Stimulated activated CD8-positive, alpha-beta memory T cell treated with anti-CD3 and anti-CD28 coated beads, Interleukin-7, amount 100 ng/mL, for 4 hours (primary cell): ENCODE data around the gene HACD1.
A peak's percentile ranks its signal among the peaks of the same experiment; 100 is the strongest.
"Not testable (repeated sequence)": the region's sequence is repeated elsewhere in the genome, so short reads cannot be mapped to it uniquely, and the experiment has no call there.

ENCODE experiments used
- DNase-seq, 2 donors: peaks; one replicate each; pipeline ENCODE4 v3.0.0-alpha.2; 2020; ENCODE audit warnings: low read depth in 2 of 2

HACD1 gene

GRCh38 chr10:17643755-17644484 lies 26.7 kb upstream of the HACD1 start, which contains the start of gene STAM:
Gene STAM (plus strand): TSS chr10:17644151. CDS start chr10:17644340, 189 bp downstream.
- peak; percentile 81 to 87 for DNase-seq

- no peak for DNase-seq
Observed at GRCh38 chr10:17643339-17643754, 26.2 kb upstream of the HACD1 start.

- DNase-seq, result no peak
Observed at GRCh38 chr10:17640331-17640816, 23.2 kb upstream of the HACD1 start.

DNA sequence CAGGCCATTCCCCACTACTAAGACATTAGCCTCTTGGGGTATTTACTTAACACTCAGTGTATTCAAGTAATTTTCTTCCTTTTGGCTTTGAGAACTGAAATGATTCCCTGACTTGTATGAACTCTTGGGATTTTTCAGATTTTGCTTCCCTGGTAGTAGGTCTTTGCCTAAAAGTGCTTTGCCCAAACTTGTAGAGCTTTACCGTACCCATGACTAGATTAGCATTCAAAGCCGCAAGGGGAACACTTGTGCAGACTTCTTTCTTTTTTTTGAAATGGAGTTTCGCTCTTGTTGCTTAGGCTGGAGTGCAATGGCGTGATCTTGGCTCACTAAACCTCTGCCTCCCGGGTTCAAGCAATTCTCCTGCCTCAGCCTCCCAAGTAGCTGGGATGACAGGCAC lies 20.7 kb upstream of the HACD1 start:
- DNase-seq, result no peak

DNA sequence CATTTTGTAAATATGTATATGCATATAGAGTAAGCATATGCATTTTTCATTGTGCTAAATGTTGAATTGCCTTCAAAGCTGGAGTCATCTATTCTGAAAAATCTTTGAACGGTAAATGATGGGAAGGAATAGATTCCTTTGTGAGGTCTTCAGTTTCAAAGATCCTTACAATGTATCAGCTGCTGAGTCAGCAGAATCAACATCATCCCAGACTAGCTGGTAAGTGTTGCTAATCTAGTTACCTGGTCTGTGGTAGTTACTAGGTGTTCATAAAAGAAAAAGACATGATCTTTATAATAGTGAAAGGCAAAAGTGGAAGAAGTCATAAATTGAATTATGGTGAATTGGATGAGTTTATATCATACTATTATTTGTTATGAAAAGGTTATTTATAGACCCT lies 16.2 kb upstream of the HACD1 start:
- DNase-seq, result no peak

- DNase-seq, result not testable (repeated sequence)
Observed at GRCh38 chr10:17632590-17632989, 15.4 kb upstream of the HACD1 start.

DNA sequence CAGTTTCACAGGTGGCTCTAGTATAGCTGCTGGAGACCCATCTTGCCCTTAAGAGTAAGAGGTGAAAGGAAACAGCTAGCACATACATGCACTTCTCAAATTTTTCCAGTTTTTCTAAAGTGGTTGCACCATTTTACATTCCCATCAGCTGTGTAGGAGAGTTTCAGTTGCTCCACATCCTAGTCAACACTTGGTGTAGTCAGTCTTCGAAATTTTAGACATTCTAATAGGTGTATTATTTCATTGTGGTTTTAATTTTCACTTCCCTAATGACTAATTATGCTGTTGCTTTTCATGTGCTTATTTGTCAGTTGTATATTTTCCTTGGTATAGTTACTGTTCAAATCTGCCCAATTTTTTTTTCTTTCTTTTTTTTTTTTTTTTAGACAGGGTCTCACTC lies 9.5 kb upstream of the HACD1 start:
- DNase-seq, result no peak

- DNase-seq, result no peak
Observed at GRCh38 chr10:17624996-17625395, 7.8 kb upstream of the HACD1 start.

GRCh38 chr10:17622061-17622460 lies 4.9 kb upstream of the HACD1 start:
- DNase-seq, result no peak

- DNase-seq, result no peak
Observed at GRCh38 chr10:17616403-17617030, 657 bp downstream of the HACD1 start.

DNA sequence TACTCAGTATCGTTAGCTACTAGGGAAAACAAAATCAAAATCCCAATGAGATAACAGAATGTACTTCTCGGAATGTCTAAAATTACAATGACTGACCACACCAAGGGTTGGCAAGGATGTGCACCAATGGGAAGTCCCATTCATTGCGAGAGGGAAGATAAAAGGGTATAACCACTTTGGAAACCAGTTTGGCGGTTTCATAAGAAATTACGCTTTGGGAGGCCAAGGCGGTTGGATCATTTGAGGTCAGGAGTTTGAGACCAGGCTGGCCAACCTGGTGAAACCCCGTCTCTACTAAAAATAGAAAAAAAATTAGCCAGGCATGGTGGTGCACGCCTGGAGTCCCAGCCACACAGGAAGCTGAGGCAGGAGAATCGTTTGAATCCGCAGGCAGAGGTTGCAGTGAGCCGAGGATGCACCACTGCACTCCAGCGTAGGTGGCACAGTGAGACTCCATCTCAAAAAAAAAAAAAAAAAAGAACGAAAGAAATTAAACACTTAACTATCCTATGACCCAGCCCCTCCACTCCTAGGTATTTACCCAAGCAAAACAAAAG lies 7.6 kb downstream of the HACD1 start:
- DNase-seq, result no peak

GRCh38 chr10:17607603-17608332 lies 9.4 kb downstream of the HACD1 start:
- no peak for DNase-seq

GRCh38 chr10:17607060-17607459 lies 10.1 kb downstream of the HACD1 start:
- DNase-seq, result no peak

DNA sequence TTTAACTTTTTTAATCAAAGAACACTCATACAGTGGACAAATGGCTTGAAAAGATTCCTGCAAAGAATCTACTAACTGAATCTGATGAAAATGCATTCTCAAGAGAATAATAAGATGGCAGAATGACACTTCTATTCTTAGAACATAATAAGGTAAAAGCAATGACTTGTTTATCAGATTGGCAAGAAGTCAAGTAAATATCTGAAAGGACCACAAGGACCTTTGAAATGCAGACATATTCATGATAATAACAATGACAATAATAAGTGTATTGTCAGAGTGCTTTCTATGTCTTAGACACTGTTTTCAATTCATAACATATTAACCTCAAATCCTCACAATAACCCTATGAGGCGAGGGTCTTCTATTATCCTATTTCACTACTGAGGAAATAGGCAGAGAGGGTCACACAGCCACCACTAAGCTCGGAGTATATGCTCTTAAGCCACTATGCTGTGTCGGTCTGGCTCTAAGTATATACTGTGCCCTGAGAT lies 10.6 kb downstream of the HACD1 start:
- no peak for DNase-seq

DNA sequence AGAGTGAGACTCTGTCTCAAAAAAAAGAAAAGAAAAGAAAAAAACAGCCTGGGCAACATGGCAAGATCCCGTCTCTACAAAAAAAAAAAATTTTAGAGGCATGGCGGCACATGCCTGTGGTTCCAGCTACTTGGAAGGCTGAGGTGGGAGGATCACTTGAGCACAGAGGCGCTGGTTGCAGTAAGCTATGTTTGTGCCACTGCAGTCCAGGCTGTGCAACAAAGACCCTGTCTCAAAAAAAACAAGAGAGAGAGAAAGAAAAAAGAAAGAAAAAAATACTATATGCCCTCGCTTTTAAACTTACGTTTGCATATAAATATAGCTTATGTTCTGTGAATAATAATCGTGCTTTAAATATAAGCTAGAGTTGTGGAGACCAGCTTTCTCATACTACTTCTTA lies 11.2 kb downstream of the HACD1 start:
- no peak for DNase-seq

- DNase-seq, result no peak
Observed at GRCh38 chr10:17599089-17599488, 18.1 kb downstream of the HACD1 start.

GRCh38 chr10:17597386-17597785 lies 19.8 kb downstream of the HACD1 start:
- no peak for DNase-seq

DNA sequence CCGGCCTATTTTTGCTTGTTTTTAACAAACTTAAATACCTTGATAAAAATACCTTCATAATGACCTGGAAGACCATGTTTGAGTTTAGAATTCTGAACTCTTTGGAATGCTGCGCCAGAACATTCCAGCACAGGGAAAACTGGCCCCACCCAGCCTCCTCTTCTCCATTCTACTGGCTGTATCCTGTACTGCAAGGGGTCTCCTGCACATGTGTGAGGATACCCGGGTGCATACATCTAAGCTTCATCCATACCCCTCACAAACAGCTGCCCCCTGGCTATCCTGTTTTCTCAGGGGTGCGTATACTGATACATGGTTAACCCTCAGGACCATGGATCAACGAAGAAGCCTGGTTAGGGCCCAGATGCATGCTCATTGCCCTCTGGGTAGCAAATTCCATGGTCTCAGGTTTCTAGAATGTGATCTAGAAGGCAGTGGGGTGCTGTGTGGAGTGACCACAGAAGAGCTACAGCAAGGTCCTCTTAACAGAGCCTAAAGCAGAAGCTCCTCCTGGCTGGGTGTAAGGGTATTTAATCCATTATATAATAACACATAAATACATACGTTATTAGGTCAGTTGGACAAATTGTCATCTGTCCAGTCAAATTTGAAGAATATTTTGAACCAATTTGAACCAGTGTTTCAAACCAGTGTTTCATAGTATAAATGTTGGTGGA lies 26.1 kb downstream of the HACD1 start:
- DNase-seq, result no peak

- not testable (repeated sequence) for DNase-seq
Observed at GRCh38 chr10:17589316-17589715, 27.9 kb downstream of the HACD1 start.

DNA sequence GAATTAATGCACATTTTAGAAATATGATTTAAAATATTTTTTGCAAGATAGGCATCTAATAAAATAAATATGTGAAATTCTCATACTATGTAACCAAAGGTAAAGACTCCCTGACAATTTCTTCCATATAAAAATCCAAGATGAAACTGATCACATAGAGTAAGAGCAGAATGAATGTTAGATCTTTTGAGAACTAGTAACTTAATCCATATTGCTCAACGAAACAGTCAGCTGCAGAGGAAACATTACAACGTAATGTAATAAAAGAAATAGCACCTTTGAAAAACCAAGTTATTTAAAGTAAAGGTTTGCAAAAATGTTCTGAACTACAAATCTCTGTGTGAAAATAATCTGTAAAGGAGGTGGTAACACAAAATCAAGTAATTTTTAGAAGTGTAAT lies 28.8 kb downstream of the HACD1 start:
- DNase-seq, result no peak

GRCh38 chr10:17587321-17587720 lies 29.9 kb downstream of the HACD1 start:
- not testable (repeated sequence) for DNase-seq
